ENCODE measurements around the gene HIGD1C.
"Not testable (repeated sequence)": the region's sequence is repeated elsewhere in the genome, so short reads cannot be mapped to it uniquely, and the experiment has no call there.

HIGD1C gene

GRCh38 chr12:50934371-50934851, 17.9 kb upstream of the HIGD1C start:
- DNase-seq = no peak

- no peak for DNase-seq
Measured at GRCh38 chr12:50934981-50935807, 17.1 kb upstream of the HIGD1C start.

GRCh38 chr12:50936821-50937530, 15.4 kb upstream of the HIGD1C start:
- no peak for DNase-seq

GRCh38 chr12:50937653-50938052, 14.7 kb upstream of the HIGD1C start:
- no peak for DNase-seq

- no peak for DNase-seq
Measured at GRCh38 chr12:50947933-50948626, 4.3 kb upstream of the HIGD1C start.

- no peak for DNase-seq
Measured at GRCh38 chr12:50948798-50949197, 3.5 kb upstream of the HIGD1C start.

GRCh38 chr12:50949801-50950302, 2.5 kb upstream of the HIGD1C start:
- no peak for DNase-seq

GRCh38 chr12:50951112-50951511, 1.2 kb upstream of the HIGD1C start:
- no peak for DNase-seq

- DNase-seq = no peak
Measured at GRCh38 chr12:50953047-50953446, 703 bp downstream of the HIGD1C start.

- not testable (repeated sequence) for DNase-seq
Measured at GRCh38 chr12:50954789-50955188, 2.4 kb downstream of the HIGD1C start.

GRCh38 chr12:50955288-50955687, 2.9 kb downstream of the HIGD1C start:
- no peak for DNase-seq

GRCh38 chr12:50955697-50956096, 3.4 kb downstream of the HIGD1C start:
- no peak for DNase-seq

GRCh38 chr12:50960130-50960529, 7.8 kb downstream of the HIGD1C start:
- no peak for DNase-seq

GRCh38 chr12:50961708-50962107, 9.4 kb downstream of the HIGD1C start:
- DNase-seq = no peak

- no peak for DNase-seq
Measured at GRCh38 chr12:50964432-50964831, 12.1 kb downstream of the HIGD1C start.

GRCh38 chr12:50971946-50972345, 19.6 kb downstream of the HIGD1C start:
- no peak for DNase-seq

- DNase-seq = no peak
Measured at GRCh38 chr12:50979369-50980052, 27.2 kb downstream of the HIGD1C start.

- DNase-seq = no peak
Measured at GRCh38 chr12:50980545-50980944, 28.2 kb downstream of the HIGD1C start.

GRCh38 chr12:50981319-50982239, 29.2 kb downstream of the HIGD1C start:
- peak; percentile 72 for DNase-seq

GRCh38 chr12:50984586-50985298, 32.4 kb downstream of the HIGD1C start:
- DNase-seq = no peak

GRCh38 chr12:50985322-50985721, 33.0 kb downstream of the HIGD1C start:
- no peak for DNase-seq
